GOT3 (cell line): Measurements from ENCODE around the gene ZNF181.

ENCODE experiments used
- DNase-seq: peaks from one replicate; lab custom pipeline; 2025; ENCODE audit warnings: mixed read lengths; lab: John Stamatoyannopoulos, UW

ZNF181 gene

DNA sequence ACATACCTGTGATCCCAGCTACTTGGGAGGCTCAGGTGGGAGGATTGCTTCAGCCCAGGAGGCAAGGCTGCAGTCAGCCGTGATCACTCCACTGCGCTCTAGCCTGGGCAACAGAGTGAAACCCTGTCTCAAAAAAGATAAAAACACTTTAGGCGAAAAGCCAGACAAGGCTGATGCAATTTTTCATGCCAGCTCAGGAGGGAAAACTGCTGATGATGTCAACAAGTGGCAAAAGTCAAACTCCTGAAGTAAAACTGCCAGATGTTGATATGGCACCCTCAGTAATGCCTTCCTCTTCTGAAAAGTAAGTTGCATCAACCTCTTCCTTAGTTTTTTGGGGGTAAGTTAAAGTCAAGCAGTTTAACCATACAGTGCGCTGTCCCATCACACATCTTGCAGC is 23.4 kb downstream of the ZNF181 start:
- no peak for DNase-seq

DNA sequence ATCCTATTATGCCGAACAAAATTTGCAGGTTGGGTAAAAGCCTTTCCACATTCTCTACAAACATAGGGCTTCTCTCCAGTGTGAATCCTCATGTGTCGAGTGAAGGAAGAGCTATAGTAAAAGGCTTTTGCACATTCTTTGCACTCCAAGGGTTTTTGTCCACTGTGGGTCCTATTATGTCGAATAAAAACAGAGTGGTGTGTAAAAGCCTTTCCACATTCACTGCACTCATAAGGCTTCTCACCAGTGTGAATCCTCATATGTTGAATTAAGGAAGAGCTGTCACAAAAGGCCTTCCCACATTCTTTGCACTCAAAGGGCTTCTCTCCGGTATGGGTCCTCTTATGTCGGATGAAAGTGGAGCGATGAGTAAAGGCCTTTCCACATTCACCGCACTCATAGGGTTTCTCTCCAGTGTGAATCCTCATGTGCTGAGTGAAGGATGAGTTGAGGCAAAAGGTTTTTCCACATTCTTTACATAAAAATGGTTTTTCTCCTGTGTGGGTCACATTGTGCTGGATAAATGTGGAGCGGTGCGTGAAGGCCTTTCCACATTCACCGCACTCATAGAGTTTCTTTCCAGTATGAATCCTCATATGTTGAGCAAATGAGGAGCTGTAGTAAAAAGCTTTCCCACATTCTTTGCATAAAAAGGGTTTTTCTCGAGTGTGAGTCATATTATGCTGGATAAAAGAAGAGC is 25.3 kb downstream of the ZNF181 start:
- no peak for DNase-seq

DNA sequence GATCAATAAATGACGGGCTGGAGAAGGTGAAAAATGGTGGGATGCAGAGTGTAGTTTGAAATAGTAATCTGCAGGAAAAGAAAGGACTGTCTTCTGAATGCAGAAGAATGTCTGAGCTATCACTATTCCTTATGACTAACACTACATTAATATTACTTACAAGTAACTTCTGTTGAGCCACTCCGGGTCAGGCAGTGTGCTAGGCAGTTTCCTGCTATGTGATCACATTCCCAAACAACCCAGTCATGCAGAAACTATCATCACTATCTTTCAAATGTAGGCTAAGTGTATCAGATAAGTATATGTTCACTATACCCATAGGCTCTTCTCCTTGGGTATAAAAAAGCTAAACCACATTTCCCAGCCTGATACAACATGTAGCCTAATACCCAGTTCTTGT is 32.3 kb downstream of the ZNF181 start:
- DNase-seq = no peak

DNA sequence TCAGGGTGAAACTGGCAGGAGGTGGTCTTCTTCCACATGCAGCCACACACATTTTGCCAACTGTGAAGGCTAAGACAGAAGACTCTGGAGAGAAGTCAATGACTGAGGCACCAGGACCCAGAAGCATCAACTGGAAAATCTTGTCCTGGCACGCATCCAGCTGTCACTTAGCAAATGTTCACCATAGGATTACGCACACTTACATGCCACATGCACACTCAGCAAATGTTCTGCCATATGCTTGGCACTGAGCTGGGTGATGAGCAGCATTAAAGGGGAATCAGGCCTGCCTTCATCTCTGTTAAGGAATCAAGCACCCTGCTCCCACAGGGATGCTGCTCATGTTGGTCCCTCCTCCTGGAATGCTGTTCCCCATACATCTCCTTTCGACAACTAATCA is 33.9 kb downstream of the ZNF181 start:
- DNase-seq = no peak

DNA sequence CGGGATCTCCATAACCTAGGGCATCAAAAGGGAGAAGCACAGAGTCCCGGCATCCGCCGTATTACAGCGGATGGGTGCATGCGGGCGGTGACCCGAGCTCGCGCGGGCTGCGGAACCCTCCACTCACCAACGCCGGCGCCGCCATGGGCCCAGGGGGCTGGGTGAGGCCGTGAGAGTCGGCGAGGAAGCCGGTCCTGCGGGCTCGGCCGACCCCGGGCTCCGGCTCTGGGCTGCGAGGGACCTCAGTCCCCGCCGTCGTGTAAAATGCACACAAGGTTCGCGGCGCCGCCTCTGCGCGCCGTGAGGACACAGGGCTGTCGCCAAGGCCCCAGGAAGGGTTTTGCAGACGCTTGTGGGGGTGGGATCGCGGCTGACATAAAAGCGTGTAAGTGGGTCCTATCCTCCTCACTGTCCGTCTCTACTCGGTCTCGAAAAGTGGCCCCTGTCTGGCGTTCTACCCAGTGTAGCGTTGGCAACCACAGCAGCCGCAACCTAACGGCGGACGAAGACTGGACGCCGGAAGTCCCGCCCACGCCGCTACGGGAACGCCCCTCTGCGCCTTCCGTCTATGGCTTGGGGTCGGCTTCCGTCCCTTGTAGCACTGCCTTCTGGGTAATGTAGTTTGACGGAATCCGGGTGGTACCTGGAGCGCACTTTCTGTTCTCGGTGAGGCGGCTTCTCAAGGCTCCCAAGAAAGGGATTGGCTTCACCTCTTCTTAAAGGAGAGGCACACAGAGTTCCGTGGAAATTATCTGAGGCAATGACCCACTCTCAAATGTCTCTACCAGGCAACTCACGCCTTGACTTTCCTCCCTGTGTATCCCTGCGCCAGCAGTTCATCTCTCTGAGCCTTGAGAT is 38.9 kb downstream of the ZNF181 start, which contains the start of gene ZNF599:
ZNF599 (minus strand) TSS at position 519 of the 858 bp plus-strand sequence; CDS start at position 145, 374 bp downstream.
- peak; percentile 49 for DNase-seq

DNA sequence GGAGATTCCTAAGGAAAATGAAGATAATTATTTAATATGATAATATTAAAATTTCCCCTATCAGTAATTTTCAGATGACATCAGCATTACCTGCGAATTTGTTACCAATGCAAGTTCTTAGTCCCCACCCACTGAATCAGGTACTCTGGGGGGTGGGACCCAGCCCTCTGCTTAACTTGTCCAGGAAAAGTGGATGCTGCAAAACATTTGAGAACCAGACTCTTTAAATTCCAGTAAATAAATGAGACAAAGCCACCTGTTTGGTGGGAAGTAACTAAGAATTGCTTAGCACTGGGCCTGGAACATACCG is 39.5 kb downstream of the ZNF181 start:
- no peak for DNase-seq

DNA sequence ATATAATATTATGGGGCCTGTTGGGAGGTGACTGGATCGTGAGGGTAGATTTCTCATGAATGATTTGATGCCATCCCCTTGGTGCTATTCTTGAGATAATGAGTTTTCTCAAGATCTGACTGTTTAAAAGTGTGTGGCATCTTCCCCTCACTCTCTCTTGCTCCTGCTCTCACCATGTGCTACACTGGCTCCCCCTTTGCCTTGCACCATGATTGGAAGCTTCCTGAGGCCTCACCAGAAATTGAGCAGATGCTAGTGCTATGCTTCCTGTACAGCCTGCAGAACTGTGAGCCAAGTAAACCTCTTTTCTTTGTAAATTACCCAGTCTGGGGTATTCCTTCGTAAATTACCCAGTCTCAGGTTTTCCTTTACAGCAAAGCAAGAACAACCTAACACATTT is 40.8 kb downstream of the ZNF181 start:
- DNase-seq = no peak

DNA sequence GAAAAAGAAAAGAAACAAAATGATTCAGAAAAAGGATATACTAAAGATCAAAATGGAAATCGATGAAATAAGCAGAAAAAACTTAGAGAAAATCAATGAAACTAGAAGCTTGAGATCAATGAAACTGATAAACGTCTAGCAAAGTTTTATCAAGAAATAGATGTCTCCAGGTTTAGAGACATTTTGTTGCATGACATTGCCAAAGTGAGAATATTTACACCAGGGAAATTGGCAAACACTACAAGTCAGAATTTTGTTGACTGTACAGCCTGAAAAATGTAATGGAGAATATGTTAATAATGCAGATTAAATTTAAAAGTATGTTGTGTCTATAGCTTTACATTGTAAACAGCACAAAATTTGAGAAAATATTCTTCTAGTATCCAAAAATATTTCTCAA is 44.3 kb downstream of the ZNF181 start:
- DNase-seq = no peak

DNA sequence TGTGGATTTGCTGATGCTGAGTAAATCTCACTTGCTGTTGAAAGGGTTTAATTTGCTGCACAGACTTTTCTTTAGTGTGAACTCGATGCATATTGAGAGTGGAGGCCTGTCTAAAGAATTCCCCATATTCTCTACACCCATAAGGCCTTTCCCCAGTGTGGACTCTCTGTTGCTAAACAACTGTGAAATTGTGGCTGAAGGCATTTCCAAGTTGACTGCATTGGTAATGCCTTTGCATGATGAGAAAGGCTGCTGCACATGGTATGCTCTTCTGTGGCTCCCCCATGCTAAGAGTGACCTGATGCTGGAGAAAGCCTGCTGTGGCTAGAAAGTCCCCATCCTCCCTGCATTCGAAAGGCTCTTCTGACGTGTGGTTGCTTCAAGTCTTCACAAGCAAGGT is 45.6 kb downstream of the ZNF181 start:
- no peak for DNase-seq

DNA sequence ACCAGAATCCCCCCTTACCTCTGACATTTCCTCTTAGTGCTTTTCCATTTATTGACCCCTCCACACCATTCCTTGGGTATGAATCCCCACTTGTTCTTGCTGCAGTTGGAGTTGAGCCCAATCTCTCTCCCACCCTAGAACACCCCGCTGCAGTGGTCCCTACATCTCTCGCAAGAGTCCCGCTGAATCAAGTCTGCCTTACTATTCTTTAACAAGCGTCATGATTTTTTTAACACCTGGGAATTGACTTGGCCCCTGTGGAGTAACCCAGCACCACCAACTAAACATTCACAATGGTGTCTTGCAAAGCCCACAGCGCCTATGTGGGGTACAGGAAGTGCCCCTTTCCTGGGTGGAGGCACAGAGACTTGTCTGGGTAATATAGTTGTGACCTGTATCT is 52.2 kb downstream of the ZNF181 start:
- DNase-seq = no peak

DNA sequence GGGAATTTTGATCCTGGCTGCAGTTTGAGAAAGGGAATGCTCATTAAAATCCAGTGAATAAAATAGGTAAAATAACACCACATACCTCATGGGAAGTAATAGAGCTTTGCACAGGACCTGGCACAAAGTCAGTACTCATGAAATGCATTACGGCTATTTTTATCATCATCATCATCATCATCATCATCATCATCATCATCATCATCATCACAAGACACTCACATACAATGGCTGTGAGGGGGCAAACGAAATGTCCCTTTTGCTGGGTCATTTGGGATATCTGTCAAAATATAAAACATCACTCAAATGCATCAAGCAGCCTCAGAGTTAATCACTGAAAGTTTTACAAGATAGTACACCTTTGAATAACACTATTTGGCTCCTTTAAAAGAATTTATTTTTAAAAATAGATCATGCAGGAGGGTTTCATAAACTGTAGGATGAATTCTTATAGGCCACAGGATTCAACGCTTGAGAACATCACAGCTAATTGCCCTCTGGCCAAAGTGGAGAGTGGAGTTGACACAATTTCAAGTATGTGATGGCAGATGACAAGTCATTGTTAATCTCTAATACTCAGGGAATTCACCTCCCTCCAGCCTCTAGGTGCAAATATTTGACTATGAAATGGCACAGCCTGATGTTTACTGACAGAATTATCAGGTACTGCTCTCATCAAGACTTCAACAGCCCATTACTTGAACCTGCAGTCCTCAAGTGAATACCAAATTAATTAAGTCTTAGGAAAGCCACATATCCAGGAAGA is 53.2 kb downstream of the ZNF181 start:
- no peak for DNase-seq

DNA sequence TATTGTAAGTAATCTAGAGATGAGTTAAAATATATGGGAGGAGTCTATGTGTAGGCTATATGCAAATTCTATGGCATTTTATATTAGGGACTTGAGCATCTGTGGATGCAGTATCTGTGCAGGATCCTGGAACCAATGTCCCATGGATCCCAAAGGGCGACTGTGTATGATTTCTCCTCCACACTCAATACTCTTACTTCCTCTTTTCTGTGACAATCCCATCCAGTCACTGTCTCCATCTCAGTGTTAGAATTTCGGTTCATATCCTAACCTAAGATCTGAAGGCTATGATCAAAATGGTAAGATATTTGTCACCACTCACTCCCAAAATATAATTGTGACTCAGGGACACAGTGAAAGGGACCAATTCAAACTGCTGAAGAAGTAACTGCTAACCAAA is 54.0 kb downstream of the ZNF181 start:
- no peak for DNase-seq

DNA sequence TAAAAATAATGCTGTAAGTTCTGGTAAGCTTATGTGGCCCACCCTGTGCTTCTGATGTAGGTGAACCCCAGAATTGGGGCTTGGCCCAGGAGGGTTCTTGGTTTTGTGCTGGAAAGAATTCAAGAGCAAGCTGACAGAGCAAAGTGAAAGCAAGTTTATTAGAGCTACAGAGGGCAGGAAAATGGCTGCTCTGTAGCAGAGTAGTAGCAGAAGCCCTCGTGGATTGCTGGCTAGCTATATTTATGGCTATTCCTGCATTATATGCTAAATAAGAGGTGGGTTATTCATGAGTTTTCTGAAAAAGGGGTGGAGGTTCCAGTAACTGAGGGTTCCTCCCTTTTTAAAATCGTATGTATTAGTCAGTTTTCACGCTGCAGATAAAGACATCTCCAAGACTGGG is 59.5 kb downstream of the ZNF181 start:
- no peak for DNase-seq

DNA sequence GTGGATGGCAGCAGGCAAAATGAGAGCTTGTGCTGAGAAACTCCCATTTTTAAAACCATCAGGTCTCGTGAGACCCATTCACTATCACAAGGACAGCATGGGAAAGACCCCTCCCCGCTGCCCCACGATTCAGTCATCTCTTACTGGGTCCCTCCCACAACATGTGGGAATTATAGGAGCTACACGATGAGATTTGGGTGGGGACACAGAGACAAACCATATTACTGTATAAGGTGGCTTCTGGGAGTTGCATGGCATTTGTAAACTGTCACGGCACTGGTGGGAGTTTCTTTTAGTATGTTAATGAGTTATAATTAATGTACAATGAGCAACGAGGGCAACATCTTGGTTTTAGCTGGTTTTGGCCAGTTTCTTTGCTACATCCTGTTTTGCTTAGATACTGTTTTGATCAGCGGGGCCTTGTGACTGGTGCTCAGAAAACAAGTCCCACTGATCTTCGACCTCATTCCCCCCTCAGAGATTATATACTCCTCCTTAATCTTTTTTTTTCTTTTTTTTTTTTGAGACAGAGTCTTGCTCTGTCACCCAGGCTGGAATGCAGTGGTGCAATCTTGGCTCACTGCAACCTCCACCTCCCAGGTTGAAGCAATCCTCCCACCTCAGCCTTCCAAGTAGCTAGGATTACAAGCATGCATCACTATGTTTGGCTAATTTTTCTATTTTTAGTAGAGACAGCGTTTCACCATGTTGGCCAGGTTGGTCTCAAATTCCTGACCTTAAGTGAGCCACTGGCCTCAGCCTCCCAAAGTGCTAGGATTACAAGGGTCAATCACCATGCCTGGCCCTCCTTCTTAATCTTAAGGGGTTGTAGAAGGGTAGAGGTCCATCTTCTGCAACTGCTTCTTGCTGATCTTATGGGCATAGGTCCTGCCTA is 60.3 kb downstream of the ZNF181 start:
- no peak for DNase-seq
